K562 (cell line): ENCODE results near the gene PTCRA. TPM values are rescaled to one million over a fixed set of nuclear protein-coding genes. Genes with fewer than 3 reads are reported as not detected.

Experiments
- CBFA2T2 ChIP-seq: fragments of 450-650 bp; conservative IDR thresholded peaks from 2 replicates; pipeline ENCODE4 v1.6.1; 2017; ENCODE audit warnings: mild to moderate bottlenecking
- CBX1 ChIP-seq: sonication (generic); IDR thresholded peaks from 2 replicates; pipeline ENCODE4 v1.6.1; 2016; ENCODE audit warnings: antibody characterized with exemption, low read depth, mild to moderate bottlenecking
- CCNT2 ChIP-seq: IDR thresholded peaks from 2 replicates; pipeline ENCODE4 v1.6.1; 2011; ENCODE audit warnings: borderline replicate concordance, low read depth, mild to moderate bottlenecking, moderate library complexity, mixed read lengths, low read length; ENCODE audit not compliant: insufficient read length; ENCODE audit errors: extremely low read depth
- CHCHD3 ChIP-seq: fragments of 250-450 bp; sonication (Bioruptor Pico); IDR thresholded peaks from 2 replicates; pipeline ENCODE4 v2.1.2; 2022; ENCODE audit warnings: mild to moderate bottlenecking
- EZH2 ChIP-seq: IDR thresholded peaks from 2 replicates; pipeline ENCODE4 v1.6.1; 2012; ENCODE audit warnings: low read depth, mild to moderate bottlenecking, inconsistent platforms, low read length, borderline replicate concordance
- MCM3 ChIP-seq: fragments of 450-650 bp; IDR thresholded peaks from 2 replicates; pipeline ENCODE4 v1.6.1; 2016
- NFE2L1 ChIP-seq: fragments of 450-650 bp; IDR thresholded peaks from 2 replicates; pipeline ENCODE4 v1.6.1; 2016; ENCODE audit warnings: missing genetic modification characterization, low read depth, mild to moderate bottlenecking, missing compliant biosample characterization, moderate library complexity, borderline replicate concordance
- NR3C1 ChIP-seq: sonication (generic); formaldehyde crosslinking; IDR thresholded peaks from 2 replicates; pipeline ENCODE4 v1.8.1; 2022; ENCODE audit warnings: missing genetic modification reagents
- OTX1 ChIP-seq: fragments of 450-650 bp; formaldehyde crosslinking; IDR thresholded peaks from 2 replicates; pipeline ENCODE4 v1.4.0; 2022; ENCODE audit warnings: mild to moderate bottlenecking
- RBM22 ChIP-seq: fragments of 200-400 bp; formaldehyde crosslinking; IDR thresholded peaks from 2 replicates; pipeline ENCODE4 v1.6.1; 2018; ENCODE audit warnings: low read length, low read depth; ENCODE audit not compliant: poor library complexity, severe bottlenecking
- SOX6 ChIP-seq: fragments of 450-650 bp; IDR thresholded peaks from 2 replicates; pipeline ENCODE4 v1.6.1; 2014; ENCODE audit warnings: mild to moderate bottlenecking
- ZKSCAN8 ChIP-seq: fragments of 200-800 bp; sonication (Bioruptor generic); IDR thresholded peaks from 2 replicates; pipeline ENCODE4 v1.6.1; 2016; ENCODE audit warnings: missing genetic modification characterization, missing compliant biosample characterization
- ZNF41 ChIP-seq: fragments of 250-450 bp; sonication (Bioruptor Pico); conservative IDR thresholded peaks from 2 replicates; pipeline ENCODE4 v1.4.0; 2020; ENCODE audit warnings: mild to moderate bottlenecking
- ZNF444 ChIP-seq: fragments of 250-450 bp; sonication (Bioruptor Pico); IDR thresholded peaks from 2 replicates; pipeline ENCODE4 v1.4.0; 2020; ENCODE audit warnings: mild to moderate bottlenecking, moderate library complexity
- ZNF76 ChIP-seq: fragments of 250-450 bp; sonication (Bioruptor Pico); IDR thresholded peaks from 2 replicates; pipeline ENCODE4 v1.4.0; 2020; ENCODE audit warnings: mild to moderate bottlenecking, moderate library complexity, borderline replicate concordance
- ZNF766 ChIP-seq: fragments of 200-800 bp; sonication (Bioruptor generic); conservative IDR thresholded peaks from 2 replicates; pipeline ENCODE4 v1.6.1; 2016; ENCODE audit warnings: missing genetic modification characterization, missing compliant biosample characterization
- ZNF778 ChIP-seq: fragments of 450-650 bp; formaldehyde crosslinking; IDR thresholded peaks from 2 replicates; pipeline ENCODE4 v1.4.0; 2020; ENCODE audit warnings: mild to moderate bottlenecking, moderate library complexity
- polyA plus RNA-seq, 8 experiments: library from polyadenylated mRNA; depleted of rRNA in 4 of 8; stranded (reverse) in 5 of 8; unstranded in 3 of 8; fragments of >200 nt; fragmentation: Nextera tagmentation in 2 of 8; fragmentation: Illumina TruSeq in 1 of 8; extraction: Ambion mirVana in 2 of 8; extraction: Trizol in 1 of 8; gene quantifications; 2 replicates each; pipeline versions ENCODE4 v1.2.1 to v1.2.3, GENCODE V29; 2011 to 2014; ENCODE audit warnings: inconsistent platforms in 1 of 8, missing spikeins in 1 of 8
- total RNA-seq, 7 experiments: library from RNA; depleted of rRNA in 6 of 7; stranded (reverse); fragments of >200 nt in 6 of 7; fragmentation: Illumina TruSeq in 2 of 7; extraction: Trizol in 2 of 7; gene quantifications; 2 replicates each; pipeline versions ENCODE4 v1.2.1 to v1.2.3, GENCODE V29; 2011 to 2021; ENCODE audit warnings: low replicate concordance in 1 of 7
- TF ChIP-seq, protein P1 (sequence below): sonication (generic); formaldehyde crosslinking; IDR thresholded peaks from 2 replicates; pipeline ENCODE4 v1.8.1; 2023; ENCODE audit warnings: mild to moderate bottlenecking, missing genetic modification reagents
- TF ChIP-seq, protein P2 (sequence below): IDR thresholded peaks from 2 replicates; pipeline ENCODE4 v1.6.1; 2011; ENCODE audit not compliant: insufficient read length; ENCODE audit errors: extremely low read depth
- TF ChIP-seq, protein P3 (sequence below): fragments of 200-400 bp; formaldehyde crosslinking; IDR thresholded peaks from 2 replicates; pipeline ENCODE4 v1.6.1; 2017; ENCODE audit warnings: mild to moderate bottlenecking, low read depth, low read length, moderate library complexity
- TF ChIP-seq, protein P4 (sequence below): fragments of 250-450 bp; sonication (Bioruptor Pico); IDR thresholded peaks from 2 replicates; pipeline ENCODE4 v1.4.0; 2020; ENCODE audit warnings: mild to moderate bottlenecking, moderate library complexity

The PTCRA gene
- total and polyA plus RNA-seq, 9 of the 15 experiments (the other 6 are each of a cell fraction or from before 2014, with no cell fraction given), result 0.21 TPM; not detected in 8

DNA sequence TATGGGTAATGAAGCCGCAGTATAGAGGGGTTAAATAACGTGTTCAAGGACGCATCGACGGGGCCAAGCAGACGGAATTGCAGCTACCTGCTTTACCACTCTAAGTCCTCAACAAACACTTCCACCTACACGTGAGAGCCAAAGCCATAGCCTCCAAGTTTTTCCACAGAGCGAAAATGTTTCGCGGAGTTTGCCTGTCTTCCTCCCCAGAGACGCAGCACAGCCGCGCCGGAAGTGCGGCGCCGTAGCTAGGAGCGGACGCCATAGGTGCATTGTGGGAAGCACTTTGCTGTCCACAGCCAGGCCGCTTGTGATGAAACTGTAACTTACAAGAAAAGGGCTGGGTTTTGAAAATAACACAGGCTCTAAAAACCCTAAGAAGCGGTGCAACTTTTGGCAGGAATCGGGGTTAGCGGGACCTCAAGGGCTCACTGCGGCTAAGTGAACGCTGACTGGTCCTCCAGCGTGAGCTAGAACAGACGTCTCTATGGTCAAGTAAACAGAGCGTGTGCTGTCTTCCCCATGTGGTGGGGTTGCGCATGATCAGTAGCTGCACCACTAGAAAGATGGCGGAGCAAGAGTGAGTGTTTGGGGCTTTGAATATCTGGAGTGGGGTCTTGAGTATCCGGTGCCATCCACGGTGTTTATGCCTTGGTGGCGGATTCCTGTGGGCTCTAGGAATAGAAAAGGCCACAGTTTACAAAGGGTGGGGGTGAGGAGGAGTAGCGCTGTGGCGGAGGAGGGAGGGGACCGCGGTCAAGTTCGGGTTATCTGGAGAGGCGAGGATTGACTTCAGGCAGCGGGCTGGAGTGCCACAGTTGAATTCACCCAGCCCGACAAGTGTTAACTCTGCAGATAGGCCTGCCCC is 36.2 kb upstream of the PTCRA start, which contains the start of gene RPL7L1 (continued):
- TF ChIP-seq CCNT2 (no peak), SOX6 (peak; percentile 42; the same call in 1 of the 2 replicates), CBFA2T2 (no peak), RBM22 (peak; percentile 22), CHCHD3 (0 out of 2 replicates have a peak, but pooled peaks have one; percentile 70), ZNF778 (no peak), NFE2L1 (tag) (no peak), MCM3 (no peak), EZH2 (no peak), ZNF41 (CRISPR knock-in tag) (0 out of 2 replicates have a peak, but pooled peaks have one; percentile 36), ZKSCAN8 (CRISPR knock-in tag) (peak; percentile 34; the same call in 1 of the 2 replicates), ZNF766 (CRISPR knock-in tag) (peak; percentile 78; the same call in 1 of the 2 replicates), CBX1 (0 out of 2 replicates have a peak, but pooled peaks have one; percentile 51), ZNF444 (CRISPR knock-in tag) (no peak), NR3C1 (CRISPR knock-in tag) (no peak), OTX1 (CRISPR knock-in tag) (peak; percentile 81; the same call in 1 of the 2 replicates), ZNF76 (CRISPR knock-in tag) (peak; percentile 94)
- TF ChIP-seq, protein P1, sequence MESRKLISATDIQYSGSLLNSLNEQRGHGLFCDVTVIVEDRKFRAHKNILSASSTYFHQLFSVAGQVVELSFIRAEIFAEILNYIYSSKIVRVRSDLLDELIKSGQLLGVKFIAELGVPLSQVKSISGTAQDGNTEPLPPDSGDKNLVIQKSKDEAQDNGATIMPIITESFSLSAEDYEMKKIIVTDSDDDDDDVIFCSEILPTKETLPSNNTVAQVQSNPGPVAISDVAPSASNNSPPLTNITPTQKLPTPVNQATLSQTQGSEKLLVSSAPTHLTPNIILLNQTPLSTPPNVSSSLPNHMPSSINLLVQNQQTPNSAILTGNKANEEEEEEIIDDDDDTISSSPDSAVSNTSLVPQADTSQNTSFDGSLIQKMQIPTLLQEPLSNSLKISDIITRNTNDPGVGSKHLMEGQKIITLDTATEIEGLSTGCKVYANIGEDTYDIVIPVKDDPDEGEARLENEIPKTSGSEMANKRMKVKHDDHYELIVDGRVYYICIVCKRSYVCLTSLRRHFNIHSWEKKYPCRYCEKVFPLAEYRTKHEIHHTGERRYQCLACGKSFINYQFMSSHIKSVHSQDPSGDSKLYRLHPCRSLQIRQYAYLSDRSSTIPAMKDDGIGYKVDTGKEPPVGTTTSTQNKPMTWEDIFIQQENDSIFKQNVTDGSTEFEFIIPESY (CRISPR knock-in tag), result 0 out of 2 replicates have a peak, but pooled peaks have one; percentile 13
- TF ChIP-seq, protein P2, sequence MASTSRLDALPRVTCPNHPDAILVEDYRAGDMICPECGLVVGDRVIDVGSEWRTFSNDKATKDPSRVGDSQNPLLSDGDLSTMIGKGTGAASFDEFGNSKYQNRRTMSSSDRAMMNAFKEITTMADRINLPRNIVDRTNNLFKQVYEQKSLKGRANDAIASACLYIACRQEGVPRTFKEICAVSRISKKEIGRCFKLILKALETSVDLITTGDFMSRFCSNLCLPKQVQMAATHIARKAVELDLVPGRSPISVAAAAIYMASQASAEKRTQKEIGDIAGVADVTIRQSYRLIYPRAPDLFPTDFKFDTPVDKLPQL, result no peak
- TF ChIP-seq, protein P3, sequence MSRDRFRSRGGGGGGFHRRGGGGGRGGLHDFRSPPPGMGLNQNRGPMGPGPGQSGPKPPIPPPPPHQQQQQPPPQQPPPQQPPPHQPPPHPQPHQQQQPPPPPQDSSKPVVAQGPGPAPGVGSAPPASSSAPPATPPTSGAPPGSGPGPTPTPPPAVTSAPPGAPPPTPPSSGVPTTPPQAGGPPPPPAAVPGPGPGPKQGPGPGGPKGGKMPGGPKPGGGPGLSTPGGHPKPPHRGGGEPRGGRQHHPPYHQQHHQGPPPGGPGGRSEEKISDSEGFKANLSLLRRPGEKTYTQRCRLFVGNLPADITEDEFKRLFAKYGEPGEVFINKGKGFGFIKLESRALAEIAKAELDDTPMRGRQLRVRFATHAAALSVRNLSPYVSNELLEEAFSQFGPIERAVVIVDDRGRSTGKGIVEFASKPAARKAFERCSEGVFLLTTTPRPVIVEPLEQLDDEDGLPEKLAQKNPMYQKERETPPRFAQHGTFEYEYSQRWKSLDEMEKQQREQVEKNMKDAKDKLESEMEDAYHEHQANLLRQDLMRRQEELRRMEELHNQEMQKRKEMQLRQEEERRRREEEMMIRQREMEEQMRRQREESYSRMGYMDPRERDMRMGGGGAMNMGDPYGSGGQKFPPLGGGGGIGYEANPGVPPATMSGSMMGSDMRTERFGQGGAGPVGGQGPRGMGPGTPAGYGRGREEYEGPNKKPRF, result no peak
- TF ChIP-seq, protein P4, sequence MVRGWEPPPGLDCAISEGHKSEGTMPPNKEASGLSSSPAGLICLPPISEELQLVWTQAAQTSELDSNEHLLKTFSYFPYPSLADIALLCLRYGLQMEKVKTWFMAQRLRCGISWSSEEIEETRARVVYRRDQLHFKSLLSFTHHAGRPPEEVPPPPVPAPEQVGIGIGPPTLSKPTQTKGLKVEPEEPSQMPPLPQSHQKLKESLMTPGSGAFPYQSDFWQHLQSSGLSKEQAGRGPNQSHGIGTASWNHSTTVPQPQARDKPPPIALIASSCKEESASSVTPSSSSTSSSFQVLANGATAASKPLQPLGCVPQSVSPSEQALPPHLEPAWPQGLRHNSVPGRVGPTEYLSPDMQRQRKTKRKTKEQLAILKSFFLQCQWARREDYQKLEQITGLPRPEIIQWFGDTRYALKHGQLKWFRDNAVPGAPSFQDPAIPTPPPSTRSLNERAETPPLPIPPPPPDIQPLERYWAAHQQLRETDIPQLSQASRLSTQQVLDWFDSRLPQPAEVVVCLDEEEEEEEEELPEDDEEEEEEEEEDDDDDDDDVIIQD (CRISPR knock-in tag), result peak; percentile 33; the same call in 1 of the 2 replicates
